ENCODE measurements around the gene IARS1.

The IARS1 gene

DNA sequence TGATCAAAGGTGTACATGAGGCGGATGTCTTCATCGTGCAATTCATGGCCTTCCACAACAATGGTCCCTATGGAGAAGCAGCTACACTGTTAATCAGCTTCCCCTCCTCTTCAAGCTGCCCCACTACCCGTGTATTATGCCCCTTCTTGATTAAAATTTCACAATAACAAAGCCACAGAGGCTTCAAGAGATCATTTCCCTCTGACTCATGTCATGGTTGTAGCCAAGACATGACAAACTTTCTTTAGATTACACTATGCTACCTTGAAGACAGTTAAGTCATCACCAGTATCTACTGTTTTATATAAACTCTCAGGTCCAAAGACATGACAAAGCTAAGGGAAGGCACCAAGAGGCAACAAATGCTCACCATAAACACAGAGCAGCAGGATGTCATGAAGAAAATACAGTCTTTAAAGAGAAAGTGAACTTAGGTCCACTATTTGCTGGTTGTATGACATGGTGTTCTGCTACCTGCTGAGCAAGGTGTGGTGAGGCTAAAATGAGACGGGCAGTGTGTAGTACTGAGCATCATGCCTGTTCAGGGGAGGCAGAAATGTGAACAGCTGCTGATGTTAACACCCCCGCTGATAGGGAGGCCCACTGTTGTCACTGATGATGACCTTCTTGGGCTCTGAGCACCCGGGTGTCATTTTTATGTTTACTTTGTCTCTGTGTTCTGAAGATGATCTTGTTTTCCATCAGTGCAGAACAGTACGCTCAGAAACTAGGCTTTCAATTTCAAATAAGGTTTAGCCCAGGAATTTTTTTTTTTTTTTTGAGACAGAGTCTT lies 48.3 kb downstream of the IARS1 start:
- no peak for DNase-seq (ENCODE audit: low read depth, low spot score)

Data from ELF-1 (cell line).